Raji (cell line): ENCODE results near the gene TIAM1.

Source experiments
- POLR2A ChIP-seq: IDR thresholded peaks from 2 replicates; pipeline ENCODE4 v1.6.1; 2011; ENCODE audit warnings: low read depth, low read length, control low read depth; ENCODE audit not compliant: insufficient read depth

Gene TIAM1

DNA sequence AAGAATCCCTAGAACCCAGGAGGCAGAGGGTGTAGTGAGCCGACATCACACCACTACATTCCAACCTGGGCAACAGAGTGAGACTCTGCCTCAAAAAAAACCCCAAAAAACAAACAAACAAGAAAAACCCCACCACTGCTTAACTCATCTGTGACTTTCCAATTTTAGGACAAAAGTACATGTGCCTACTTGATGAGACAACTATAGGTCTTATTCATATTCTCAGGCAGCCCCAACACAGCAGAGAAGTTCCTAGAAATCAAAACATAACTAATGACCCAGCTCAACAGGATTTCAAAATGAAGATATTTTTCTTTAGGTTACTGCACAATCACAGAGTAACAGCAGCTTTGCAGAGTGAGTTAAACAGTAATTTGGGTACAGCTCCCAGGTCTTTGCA, 26.4 kb downstream of the TIAM1 start:
- TF ChIP-seq POLR2A = no peak

DNA sequence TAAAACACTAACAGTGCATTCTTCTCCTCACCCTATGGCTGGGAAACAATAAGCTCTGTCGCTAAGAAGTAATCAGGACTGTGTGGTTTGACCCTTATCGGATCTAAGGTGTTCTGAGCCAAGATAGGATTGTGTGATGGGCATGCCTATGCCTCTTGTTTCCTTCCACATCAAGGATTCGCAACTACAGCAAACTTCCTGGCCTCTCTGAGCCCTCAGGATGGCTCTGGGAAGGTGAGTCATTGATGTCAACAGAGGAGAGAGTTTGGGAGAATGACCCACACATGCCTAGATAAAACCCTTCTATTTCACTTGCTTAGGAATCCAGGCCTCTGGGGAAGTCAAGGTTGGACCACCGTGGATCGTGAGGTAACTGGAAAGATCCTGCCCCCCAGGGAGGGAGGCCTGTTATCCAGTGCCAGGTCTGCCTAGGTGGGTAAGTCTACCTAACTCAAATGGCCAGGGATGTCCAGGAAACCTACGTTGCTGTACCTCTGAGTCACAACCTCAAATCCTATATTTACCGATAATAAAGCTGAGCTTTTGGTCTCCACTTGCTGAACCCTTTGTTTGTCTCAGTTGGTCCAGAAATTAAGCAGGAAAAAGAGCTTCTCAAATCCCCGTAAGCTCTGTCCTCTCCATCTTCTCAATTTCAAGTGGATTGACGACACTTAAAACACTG, 27.4 kb downstream of the TIAM1 start:
- no peak for TF ChIP-seq POLR2A

DNA sequence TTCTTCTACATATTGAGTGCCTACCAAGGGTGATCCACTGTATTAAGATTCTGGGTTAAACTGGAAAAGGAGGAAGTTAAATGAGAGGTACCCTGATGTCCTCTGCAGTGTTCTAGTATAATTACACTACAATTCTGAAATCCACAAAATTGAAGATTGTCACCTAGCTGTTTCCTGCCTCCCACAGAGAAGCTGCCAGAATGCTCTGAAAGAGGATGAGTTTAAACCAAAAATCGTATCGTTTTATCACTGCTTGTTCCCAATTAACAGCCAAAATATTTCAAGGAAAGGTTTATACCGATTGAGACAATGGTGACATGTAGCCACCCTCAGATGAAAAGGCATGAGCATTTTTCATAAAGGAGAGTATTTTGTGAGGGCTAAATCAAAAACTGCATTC, 28.0 kb downstream of the TIAM1 start:
- no peak for TF ChIP-seq POLR2A

DNA sequence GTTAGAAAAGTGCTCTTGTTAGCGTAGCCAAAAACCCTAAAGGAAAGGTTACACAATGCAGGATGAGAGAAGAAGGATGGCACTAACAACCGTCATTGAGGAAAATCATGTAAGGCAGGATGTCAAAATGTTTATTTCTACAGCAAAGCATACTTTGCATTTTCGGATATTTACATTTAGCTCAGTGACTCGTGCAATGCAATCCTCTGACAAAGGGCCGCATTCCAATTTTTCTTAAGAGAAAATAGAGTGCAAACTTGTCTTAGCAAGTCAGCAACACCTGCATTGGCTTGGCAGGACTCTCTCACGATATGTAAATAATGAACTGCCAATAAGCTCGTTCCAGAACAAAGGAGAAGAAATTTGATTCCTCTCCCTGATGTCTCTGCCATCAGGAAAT, 33.3 kb downstream of the TIAM1 start:
- TF ChIP-seq POLR2A = no peak

DNA sequence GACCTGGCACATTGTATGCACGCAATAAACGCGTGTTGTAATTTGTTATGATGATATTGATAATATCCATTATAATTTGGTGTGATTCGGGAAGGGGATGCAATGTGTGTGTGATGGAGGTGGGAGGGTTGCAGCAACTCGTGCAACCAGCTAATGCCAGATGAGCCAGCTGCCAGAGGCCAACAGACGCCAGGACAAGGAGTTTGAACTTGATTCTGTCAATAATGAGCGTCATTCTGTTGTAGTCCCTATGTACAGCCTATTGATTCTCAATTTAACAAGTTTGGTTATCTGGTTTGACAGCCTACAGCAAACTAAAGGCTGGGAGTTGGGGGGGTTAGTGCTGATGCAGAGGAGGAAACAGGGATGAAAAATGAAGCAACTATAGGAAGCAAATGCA, 35.5 kb downstream of the TIAM1 start:
- TF ChIP-seq POLR2A = no peak

DNA sequence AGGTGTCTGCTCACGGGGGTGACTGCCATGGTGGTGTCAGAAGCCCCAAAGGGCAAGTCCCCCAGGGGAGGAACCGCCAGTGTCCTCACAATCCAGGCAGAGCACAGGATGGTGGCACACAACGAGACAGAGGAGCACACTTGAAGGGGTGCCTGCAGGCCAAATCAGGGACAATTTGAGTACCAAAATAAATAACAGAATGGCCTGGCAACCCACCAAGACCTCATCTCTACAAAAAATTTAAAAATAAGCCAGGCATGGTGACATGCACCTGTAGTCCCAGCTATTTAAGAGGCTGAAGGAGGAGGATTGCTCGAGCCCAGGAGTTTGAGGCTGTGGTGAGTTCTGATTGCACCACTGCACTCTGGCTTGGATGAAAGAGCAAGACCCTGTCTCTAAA, 38.2 kb downstream of the TIAM1 start:
- no peak for TF ChIP-seq POLR2A

DNA sequence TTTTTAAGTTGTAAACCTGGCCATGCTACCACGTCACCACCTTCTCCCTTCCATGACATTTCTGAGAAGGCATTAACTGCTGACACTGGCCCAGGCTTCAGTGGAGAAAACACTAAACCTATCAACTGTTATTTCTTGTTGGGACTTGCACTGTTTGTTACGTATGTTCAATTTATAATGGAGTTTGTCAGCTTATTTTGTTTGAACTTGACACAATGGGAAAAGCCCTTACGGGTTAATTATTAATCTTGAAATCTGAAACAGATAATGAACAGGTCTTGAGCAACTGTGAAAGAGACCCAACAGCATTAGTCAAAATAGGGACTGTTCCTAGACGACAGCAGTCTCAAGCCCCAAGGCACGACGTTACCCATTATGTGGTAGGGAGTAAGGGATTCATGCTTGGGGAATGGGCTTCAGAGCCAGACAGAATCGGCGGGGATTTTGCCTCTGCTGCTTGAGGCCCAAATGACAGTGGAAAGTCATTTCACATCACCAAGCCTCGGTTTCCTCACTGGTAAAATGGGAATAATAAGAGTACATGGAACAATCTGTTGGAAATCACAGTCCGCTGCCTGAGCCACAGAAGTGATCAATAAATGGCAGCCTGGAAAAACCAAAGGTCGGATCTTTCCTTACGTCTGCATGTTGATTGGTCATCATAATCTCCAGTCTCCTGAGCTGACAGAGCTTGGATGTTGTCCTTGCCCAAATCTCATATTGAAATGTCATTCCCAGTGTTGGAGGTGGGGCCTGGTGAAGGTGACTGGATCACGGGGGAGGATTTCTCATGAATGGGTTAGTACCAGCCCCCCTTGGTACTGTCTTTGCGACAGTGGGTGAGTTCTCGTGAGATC, 44.5 kb downstream of the TIAM1 start:
- no peak for TF ChIP-seq POLR2A

DNA sequence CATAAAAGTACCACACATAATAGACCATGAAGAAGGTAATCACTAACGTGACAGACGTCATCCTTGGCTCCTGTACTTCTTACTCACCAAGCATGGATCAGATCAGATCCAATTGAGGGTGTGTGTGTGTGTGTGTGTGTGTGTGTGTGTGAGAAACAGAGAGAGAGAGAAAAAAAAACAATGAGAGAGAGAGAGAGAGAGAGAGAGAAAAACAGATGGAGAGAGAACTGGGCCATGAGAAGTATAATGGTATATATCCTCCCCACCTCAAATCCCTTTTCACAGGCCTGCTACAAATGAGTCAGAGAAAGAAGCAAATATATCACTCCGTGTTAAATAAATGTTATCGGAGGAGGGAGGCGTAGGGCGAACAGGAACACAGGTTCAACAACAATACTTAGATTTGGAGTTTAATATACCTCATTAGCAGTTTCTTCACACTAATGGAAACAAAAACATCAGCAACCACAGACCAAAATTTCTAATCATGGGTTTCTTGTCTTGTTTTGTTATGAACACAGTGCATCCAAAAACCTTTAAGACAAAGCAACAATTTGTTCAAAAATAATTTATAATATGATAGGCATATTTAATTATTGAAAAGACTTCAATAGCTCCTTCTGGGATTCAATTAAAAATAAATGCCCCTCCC, 45.3 kb downstream of the TIAM1 start:
- TF ChIP-seq POLR2A = no peak

DNA sequence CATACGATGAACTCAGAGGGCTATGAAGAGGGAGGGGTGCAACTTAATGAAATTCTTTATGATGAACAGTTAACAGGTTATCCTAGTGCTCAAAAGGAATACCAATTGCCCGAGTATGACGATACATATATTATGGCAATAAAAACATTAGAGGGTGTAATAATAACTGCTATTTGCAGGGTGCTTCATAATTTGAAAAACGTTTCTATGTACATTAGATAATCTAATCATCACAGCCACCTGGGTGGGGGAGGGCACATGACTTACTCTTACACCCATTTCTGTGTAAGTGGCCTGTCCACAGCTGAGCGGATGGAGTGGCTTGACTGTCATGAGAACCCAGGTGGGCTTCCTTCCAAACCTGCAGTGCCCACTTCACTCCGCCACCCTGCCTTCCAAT, 46.3 kb downstream of the TIAM1 start:
- TF ChIP-seq POLR2A = no peak

DNA sequence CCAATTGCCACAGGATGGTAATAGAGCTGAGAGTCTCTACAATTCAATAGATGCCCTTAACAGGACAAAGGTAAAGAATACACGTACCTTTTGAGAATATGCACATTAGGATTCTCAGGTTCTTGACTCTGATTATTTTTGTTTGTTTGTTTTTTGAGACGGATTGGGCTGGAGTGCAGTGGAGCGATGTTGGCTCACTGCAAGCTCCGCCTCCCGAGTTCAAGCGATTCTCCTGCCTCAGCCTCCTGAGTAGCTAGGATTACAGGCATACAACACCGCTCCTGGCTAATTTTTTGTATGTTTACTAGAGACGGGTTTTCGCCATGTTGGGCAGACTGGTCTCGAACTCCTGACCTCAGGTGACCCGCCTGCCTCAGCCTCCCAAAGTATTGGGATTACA, 48.4 kb downstream of the TIAM1 start:
- no peak for TF ChIP-seq POLR2A

DNA sequence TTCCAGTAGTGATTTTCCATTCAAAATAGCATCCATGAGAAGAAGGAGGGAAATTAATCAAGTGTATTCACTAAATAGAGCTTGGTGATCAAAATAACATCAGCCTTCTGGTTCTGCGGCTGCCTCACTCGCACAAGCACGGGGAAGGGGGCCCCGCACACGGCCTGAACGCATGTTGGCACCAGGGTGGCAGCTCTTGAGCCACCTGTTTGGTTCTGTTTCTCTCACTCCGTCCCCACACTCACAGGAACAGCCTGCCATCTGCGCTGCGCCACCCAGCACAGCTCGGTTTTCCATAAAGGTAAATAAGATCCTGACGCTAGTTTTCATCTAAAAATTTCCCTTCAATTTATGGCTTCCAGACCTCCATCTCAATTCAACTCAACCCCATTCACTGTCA, 49.4 kb downstream of the TIAM1 start:
- no peak for TF ChIP-seq POLR2A

DNA sequence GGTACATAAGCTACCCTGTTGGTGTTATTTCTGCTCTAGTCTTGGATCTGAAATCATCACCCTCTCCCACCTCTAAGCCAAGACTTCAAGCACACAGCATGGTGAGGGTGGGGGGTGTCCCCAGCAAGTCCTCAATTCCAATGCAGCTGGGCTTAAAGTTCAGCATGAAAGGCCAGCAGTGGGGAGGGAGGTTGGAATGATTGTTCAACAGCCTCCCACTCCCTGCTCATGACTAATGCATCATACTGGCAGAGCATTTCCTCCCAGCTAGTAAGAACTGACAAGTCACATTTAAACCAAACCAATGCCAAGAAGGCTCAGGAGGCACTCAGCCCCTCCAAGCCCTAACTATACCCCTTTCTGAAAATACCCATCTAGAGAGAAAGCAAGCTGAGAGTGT, 50.1 kb downstream of the TIAM1 start:
- TF ChIP-seq POLR2A = no peak

DNA sequence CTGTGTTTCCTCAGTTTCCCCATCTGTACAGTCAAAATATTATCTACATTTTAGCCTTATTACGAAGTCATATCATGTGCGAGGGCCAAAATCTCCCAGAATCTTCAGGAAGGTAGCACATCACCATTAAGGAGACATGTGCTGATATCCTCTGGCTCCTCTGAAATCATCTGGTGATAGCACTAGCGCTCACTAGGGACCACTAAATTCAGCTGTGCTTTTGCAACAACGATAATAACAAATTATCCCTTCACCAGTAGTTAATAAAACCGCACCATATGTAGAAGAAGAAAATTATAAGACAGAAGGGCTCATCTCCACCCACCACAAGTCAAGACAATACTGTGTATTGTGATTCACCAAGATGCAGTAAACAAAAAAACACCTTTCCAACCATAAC, 53.3 kb downstream of the TIAM1 start:
- no peak for TF ChIP-seq POLR2A

DNA sequence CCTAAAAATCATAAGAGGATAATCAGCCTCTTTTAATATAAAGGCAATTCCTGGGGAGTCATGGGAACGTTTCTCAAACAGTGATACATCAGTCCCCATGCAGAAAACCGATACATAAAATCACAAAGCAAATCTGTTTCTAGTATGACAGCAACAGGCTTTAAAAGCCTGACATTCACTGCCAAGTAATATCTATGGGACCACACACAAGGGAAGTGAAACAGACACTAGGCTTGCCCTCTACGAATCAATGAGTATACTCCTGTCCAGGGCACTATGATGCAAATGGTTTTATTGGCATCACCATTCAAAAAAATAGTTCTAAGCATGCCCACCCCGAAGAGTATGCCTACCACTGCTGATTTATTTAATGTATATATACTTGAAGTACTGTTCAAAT, 54.4 kb downstream of the TIAM1 start:
- no peak for TF ChIP-seq POLR2A

DNA sequence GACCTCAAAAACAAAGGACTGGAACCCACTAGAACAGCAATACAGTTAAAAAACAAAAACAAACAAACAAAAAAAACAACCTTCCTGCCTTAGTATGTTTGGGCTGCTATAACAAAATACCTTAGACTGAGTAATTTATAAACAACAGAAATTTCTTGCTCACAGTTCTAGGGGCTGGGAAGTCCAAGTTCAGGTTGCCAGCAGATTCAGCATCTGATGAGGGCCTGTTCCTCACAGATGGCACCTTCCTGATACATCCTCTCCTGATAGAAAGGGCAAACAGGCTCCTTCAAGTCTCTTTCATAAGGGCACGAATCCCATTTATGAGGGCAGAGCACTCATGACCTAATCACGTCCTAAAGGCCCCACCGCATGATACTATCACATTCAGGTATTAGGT, 55.9 kb downstream of the TIAM1 start:
- TF ChIP-seq POLR2A = no peak

DNA sequence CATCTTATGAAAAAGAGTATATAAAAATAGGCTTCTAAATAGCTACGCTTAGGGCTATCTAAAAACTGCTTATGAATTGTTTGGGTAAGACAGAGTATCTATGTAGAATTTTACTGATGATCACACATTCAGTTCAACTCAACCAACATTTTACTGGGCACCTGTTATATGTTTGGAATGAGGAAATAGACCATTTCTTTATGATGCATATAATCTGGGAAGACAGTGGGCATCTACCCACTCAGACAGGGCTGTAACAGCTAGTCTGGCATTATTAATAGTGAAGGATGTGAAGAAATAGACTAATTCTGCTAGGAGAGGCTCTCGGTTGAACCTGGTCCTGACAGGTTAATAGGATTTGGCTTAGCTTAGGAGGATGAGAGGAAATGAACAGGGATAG, 56.9 kb downstream of the TIAM1 start:
- no peak for TF ChIP-seq POLR2A
